ENCODE results near the gene ACP7.

- no peak for TF ChIP-seq POLR2AphosphoS5 (IDR thresholded peaks at IDR 0.05)
- TF ChIP-seq CTCF (IDR thresholded peaks at IDR 0.05) = no peak
These were observed 1.2 kb downstream of the ACP7 start for GRCh38 chr19:39085392-39085791.
